Bronchial epithelial cell (primary cell): ENCODE results near the gene TAS1R3. TPM values are rescaled to one million over a fixed set of nuclear protein-coding genes. Genes with fewer than 3 reads are reported as not detected.

Experiments
- DNase-seq: peaks from one replicate; pipeline ENCODE4 v3.0.0-alpha.2; 2010; ENCODE audit warnings: low read depth
- FAIRE-seq: peaks from 2 replicates; lab custom pipeline; 2011; peaks lifted over from hg19 to GRCh38; lab: Jason Lieb, UNC
- H3K27me3 ChIP-seq: 2 replicates; pipeline ENCODE4 v1.5.1; 2011; ENCODE audit warnings: low read length; ENCODE audit not compliant: control insufficient read depth, insufficient read depth
- H3K36me3 ChIP-seq: 2 replicates; pipeline ENCODE4 v1.5.1; 2011; ENCODE audit warnings: low read length; ENCODE audit not compliant: control insufficient read depth, insufficient read depth
- H3K4me3 ChIP-seq: 2 replicates; pipeline ENCODE4 v1.5.1; 2011; ENCODE audit warnings: mild to moderate bottlenecking, low read depth, low read length, control low read depth
- total RNA-seq: library from RNA; depleted of rRNA; stranded (reverse); fragments of >200 nt; gene quantifications from 2 replicates; pipeline ENCODE4 v1.2.1, GENCODE V29; 2014
- TF ChIP-seq, protein P1 (sequence below): IDR thresholded peaks from 2 replicates; pipeline ENCODE4 v1.5.1; 2011; ENCODE audit warnings: mild to moderate bottlenecking, moderate library complexity, low read length, control low read depth, inconsistent platforms; ENCODE audit not compliant: insufficient read depth, severe bottlenecking

Gene TAS1R3
- total RNA-seq, 1 donor from 2014 or later, result 0.26 TPM

DNA sequence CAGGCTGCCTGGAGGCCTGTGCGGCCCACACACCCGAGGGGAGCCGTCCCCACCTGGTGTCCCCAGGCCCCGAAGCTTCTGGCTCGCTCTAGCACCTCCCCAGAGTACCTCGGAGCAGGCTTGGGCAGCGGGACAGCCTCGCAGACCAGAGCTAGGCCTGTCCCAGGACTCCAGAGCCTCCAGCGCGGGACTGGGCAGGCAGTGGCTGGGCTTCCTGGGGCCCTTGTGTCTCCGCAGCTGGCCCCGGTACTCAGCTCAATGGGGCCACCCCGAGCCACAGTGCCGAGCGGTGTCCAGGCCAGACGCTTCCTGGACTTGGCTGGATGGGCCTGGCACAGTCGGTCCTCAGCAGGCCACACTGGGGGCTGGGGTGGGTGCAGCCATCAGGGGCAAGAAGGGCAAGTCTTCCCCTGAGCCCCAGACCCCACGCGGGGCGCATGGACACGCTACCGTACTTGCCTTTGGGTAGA is 45.9 kb upstream of the TAS1R3 start:
- TF ChIP-seq, protein P1, sequence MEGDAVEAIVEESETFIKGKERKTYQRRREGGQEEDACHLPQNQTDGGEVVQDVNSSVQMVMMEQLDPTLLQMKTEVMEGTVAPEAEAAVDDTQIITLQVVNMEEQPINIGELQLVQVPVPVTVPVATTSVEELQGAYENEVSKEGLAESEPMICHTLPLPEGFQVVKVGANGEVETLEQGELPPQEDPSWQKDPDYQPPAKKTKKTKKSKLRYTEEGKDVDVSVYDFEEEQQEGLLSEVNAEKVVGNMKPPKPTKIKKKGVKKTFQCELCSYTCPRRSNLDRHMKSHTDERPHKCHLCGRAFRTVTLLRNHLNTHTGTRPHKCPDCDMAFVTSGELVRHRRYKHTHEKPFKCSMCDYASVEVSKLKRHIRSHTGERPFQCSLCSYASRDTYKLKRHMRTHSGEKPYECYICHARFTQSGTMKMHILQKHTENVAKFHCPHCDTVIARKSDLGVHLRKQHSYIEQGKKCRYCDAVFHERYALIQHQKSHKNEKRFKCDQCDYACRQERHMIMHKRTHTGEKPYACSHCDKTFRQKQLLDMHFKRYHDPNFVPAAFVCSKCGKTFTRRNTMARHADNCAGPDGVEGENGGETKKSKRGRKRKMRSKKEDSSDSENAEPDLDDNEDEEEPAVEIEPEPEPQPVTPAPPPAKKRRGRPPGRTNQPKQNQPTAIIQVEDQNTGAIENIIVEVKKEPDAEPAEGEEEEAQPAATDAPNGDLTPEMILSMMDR, result no peak
- Histone ChIP-seq H3K27me3 (no peaks in the 10 kb centered on the region), H3K36me3 (no peaks in the 10 kb centered on the region), H3K4me3 (no peak overlapping the region)
- FAIRE-seq (no peak), DNase-seq (no peak)

DNA sequence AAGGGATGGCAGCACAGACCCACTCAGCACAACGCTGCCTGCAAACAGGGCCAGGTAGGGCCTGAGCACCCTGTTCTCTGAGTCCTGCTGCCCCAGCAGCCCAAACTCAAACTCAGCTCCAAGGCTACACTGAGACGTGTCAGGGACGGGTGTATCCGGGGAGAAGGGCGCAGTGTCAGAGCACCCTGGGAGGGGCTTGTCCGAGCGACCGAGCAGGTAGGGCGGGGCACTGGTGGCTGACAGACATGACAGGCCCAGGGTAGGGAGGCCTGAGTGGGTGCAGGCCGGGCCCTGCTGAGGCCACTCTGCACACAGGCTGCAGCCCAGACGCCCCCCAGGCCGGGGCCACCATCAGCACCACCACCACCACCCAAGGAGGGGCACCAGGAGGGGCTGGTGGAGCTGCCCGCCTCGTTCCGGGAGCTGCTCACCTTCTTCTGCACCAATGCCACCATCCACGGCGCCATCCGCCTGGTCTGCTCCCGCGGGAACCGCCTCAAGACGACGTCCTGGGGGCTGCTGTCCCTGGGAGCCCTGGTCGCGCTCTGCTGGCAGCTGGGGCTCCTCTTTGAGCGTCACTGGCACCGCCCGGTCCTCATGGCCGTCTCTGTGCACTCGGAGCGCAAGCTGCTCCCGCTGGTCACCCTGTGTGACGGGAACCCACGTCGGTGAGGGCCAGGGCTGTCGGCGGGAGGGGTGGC is 45.3 kb upstream of the TAS1R3 start:
- Histone ChIP-seq H3K27me3 (no peaks in the 10 kb centered on the region), H3K4me3 (no peak overlapping the region), H3K36me3 (no peaks in the 10 kb centered on the region)
- FAIRE-seq (no peak), DNase-seq (no peak)
- TF ChIP-seq, protein P1, result no peak

DNA sequence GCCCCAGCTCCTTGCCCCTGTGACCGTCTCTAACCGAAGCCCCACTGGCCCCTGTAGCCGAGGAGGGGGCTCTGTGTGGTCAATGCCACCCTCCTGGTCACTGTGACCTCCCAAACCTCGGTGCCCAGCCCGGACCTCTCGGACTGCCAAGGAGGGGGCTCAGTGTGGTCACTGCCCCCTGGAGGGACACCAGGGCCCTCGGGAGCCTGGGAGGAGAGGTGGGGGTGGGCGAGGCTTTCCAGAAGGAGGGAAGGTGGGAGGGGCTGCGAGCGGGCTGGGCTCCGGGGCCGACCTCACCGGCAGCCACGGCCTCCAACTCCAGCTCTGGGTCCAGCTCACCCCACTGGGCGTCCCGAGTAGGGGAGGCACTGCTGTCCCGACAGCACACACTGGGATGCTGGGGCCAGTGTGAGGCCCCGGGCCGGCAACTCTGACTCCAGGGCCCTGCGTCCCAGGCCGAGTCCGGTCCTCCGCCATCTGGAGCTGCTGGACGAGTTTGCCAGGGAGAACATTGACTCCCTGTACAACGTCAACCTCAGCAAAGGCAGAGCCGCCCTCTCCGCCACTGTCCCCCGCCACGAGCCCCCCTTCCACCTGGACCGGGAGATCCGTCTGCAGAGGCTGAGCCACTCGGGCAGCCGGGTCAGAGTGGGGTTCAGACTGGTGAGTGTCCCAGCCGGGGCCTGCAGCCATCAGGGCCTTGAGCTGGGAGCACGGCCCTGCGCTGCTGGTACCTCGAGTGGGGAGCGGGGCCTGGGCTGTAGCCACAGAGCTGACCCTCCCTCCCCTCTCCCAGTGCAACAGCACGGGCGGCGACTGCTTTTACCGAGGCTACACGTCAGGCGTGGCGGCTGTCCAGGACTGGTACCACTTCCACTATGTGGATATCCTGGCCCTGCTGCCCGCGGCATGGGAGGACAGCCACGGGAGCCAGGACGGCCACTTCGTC is 44.5 kb upstream of the TAS1R3 start:
- TF ChIP-seq, protein P1, result no peak
- no peak for FAIRE-seq
- no peaks in the 10 kb centered on the region for H3K36me3 ChIP-seq
- no peak for DNase-seq
- no peak overlapping the region for H3K4me3 ChIP-seq
- H3K27me3 ChIP-seq, result no peaks in the 10 kb centered on the region

DNA sequence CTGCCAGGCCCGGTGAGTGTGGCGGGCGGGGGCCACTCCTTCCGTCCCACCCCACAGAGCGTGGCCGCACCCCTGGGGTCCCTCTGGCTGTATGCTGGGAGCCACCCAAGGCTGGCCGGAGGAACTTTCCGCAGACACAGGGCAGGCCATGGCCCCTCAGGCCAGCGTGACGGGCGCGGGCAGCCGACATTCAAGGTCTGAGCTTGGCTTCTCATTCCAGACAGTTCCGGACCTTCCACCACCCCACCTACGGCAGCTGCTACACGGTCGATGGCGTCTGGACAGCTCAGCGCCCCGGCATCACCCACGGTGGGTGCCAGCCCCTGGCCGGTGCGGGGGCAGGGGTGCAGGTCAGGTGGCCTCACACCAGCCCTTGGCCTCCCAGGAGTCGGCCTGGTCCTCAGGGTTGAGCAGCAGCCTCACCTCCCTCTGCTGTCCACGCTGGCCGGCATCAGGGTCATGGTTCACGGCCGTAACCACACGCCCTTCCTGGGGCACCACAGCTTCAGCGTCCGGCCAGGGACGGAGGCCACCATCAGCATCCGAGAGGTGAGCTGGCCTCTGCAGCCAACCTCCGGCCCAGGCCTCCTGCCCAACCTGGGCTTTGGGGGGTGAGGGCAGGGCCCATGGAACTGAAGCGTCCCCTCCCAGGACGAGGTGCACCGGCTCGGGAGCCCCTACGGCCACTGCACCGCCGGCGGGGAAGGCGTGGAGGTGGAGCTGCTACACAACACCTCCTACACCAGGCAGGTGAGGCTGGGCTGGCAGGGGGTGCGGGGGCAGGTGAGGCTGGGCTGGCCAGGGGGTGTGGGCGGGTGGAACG is 43.6 kb upstream of the TAS1R3 start:
- H3K36me3 ChIP-seq, result no peaks in the 10 kb centered on the region
- H3K27me3 ChIP-seq, result no peaks in the 10 kb centered on the region
- H3K4me3 ChIP-seq, result no peak overlapping the region
- DNase-seq (no peak), FAIRE-seq (no peak)
- TF ChIP-seq, protein P1, result no peak

DNA sequence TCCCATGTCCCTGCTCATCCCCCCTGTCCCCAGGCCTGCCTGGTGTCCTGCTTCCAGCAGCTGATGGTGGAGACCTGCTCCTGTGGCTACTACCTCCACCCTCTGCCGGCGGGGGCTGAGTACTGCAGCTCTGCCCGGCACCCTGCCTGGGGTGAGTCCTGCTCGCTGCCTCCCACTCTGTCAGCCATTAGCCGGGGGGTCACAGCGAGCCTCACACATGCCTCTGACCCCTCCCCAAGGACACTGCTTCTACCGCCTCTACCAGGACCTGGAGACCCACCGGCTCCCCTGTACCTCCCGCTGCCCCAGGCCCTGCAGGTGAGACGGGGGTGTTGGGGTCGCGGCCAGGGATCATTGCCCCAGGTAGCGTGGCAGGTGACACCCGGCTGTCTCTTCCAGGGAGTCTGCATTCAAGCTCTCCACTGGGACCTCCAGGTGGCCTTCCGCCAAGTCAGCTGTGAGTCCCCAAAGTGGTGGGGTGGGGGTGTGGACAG is 40.8 kb upstream of the TAS1R3 start:
- FAIRE-seq (peak; percentile 91), DNase-seq (no peak)
- Histone ChIP-seq H3K4me3 (no peak overlapping the region), H3K27me3 (no peaks in the 10 kb centered on the region), H3K36me3 (peaks cover 4% of the 10 kb centered on the region)
- TF ChIP-seq, protein P1, result peak; percentile 78
